Thyroid gland (tissue), 4 donors: ENCODE results near the gene NTN1. TPM values are rescaled to one million over a fixed set of nuclear protein-coding genes. Genes with fewer than 3 reads are reported as not detected.

Experiments used
- DNase-seq, 2 donors: peaks; one replicate each; pipeline ENCODE4 v3.0.0-alpha.2; 2019
- H3K27ac ChIP-seq, 3 donors: fragments of 200-600 bp; sonication (generic); 1 replicate in 2 of 3; 2 replicates in 1 of 3; pipeline ENCODE4 v1.5.1; 2016 to 2019; ENCODE audit warnings: mild to moderate bottlenecking in 1 of 3, moderate library complexity in 1 of 3
- H3K27me3 ChIP-seq: fragments of 200-600 bp; sonication (generic); one replicate; pipeline ENCODE4 v1.5.1; 2019
- H3K36me3 ChIP-seq, 2 donors: fragments of 200-600 bp; sonication (generic); one replicate each; pipeline ENCODE4 v1.5.1; 2016 to 2019
- H3K4me1 ChIP-seq, 2 donors: fragments of 200-600 bp; sonication (generic); one replicate each; pipeline ENCODE4 v1.5.1; 2017 to 2019
- H3K4me3 ChIP-seq, 3 donors: fragments of 200-600 bp; sonication (generic); replicated peaks in 1 of 3; 1 replicate in 2 of 3; 2 replicates in 1 of 3; pipeline ENCODE4 v1.5.1; 2016; ENCODE audit warnings: mild to moderate bottlenecking in 1 of 3
- H3K9me3 ChIP-seq: fragments of 200-600 bp; sonication (generic); one replicate; pipeline ENCODE4 v1.5.1; 2017
- CTCF ChIP-seq, 6 experiments: fragments of 200-600 bp in 3 of 6; fragments of 450-650 bp in 3 of 6; sonication (generic) in 3 of 6; IDR thresholded peaks; one replicate each; pipeline ENCODE4 v1.5.1; 2016 to 2019; ENCODE audit warnings: antibody characterized with exemption in 6 of 6, mild to moderate bottlenecking in 2 of 6, inconsistent platforms in 1 of 6, moderate library complexity in 1 of 6
- POLR2A ChIP-seq, 2 donors: fragments of 450-650 bp; IDR thresholded peaks; one replicate each; pipeline ENCODE4 v1.6.1; 2017; ENCODE audit warnings: antibody characterized with exemption in 2 of 2, mild to moderate bottlenecking in 2 of 2, moderate library complexity in 1 of 2
- WGBS, 2 donors: methylation state at CpG; one replicate each; pipeline ENCODE4 v1.1.5; 2017; 5-methylcytosine and 5-hydroxymethylcytosine counted together
- intact Hi-C: fragments of 100-400 bp; cut with DNase I; formaldehyde crosslinking; loops from one replicate; pipeline ENCODE4 v1.15.1; 2023
- total RNA-seq, 4 donors: library from RNA; depleted of rRNA; stranded (reverse); fragments of >200 nt; gene quantifications; one replicate each; pipeline ENCODE4 v1.2.3, GENCODE V29; 2016

Gene NTN1
- total RNA-seq, 4 donors from 2014 or later: 4.1 to 9.2 (median 7.1) TPM

DNA sequence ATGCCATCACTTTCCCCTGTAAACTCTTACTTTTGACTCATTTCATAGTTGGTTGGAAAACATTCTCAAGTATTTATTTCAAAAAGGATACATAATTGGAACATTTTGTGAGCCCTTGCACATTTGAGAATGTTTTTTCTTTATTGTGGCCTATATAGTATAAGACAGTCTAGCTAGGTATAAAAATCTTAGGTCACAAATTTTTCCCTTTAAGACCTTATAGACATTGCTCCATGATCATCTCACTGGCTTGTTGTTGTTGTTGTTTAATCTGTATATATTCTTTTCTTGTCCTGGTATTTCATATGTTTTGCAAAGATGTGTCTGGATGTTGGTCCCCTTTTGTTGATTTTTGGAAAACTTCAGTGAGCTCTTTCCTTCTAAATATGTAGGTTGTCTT, 194.2 kb downstream of the NTN1 start:
- intact Hi-C loops: no loop called here

GRCh38 chr17:9217151-9218056, 196.1 kb downstream of the NTN1 start:
- no peak overlapping the region for H3K27ac ChIP-seq
- WGBS, 2 donors: 46 to 61% methylated on average over 5 of the region's 5 CpGs
- H3K4me3 ChIP-seq: no peak overlapping the region

More for the DNA sequence above, 194.2 kb downstream of the NTN1 start:
- H3K9me3 ChIP-seq: no peaks in the 10 kb centered on the region
- TF ChIP-seq CTCF (IDR thresholded peaks at IDR 0.05) (no peak), POLR2A (IDR thresholded peaks at IDR 0.05) (no peak)
- no peak overlapping the region for H3K4me3 ChIP-seq
- no peak overlapping the region for H3K27ac ChIP-seq
- H3K36me3 ChIP-seq: no peaks in the 10 kb centered on the region
- H3K27me3 ChIP-seq: no peaks in the 10 kb centered on the region
- no peaks in the 10 kb centered on the region for H3K4me1 ChIP-seq
- DNase-seq: no peak

GRCh38 chr17:9218064-9218635, 196.8 kb downstream of the NTN1 start:
- DNase-seq: no peak
- no peaks in the 10 kb centered on the region for H3K27me3 ChIP-seq
- TF ChIP-seq POLR2A (IDR thresholded peaks at IDR 0.05): no peak
- TF ChIP-seq CTCF (IDR thresholded peaks at IDR 0.05): no peak
- H3K36me3 ChIP-seq: no peaks in the 10 kb centered on the region
- H3K4me1 ChIP-seq: no peaks in the 10 kb centered on the region
- no peak overlapping the region for H3K4me3 ChIP-seq
- no peak overlapping the region for H3K27ac ChIP-seq
- no peaks in the 10 kb centered on the region for H3K9me3 ChIP-seq
- WGBS, 2 donors: 87% methylated on average over 8 of the region's 8 CpGs
- intact Hi-C loops: no loop called here

More at GRCh38 chr17:9217151-9218056, 196.1 kb downstream of the NTN1 start:
- no peaks in the 10 kb centered on the region for H3K4me1 ChIP-seq
- no peak for DNase-seq
- H3K36me3 ChIP-seq: no peaks in the 10 kb centered on the region
- H3K9me3 ChIP-seq: no peaks in the 10 kb centered on the region
- no peak for TF ChIP-seq POLR2A (IDR thresholded peaks at IDR 0.05)
- intact Hi-C loops: no loop called here
- H3K27me3 ChIP-seq: no peaks in the 10 kb centered on the region

DNA sequence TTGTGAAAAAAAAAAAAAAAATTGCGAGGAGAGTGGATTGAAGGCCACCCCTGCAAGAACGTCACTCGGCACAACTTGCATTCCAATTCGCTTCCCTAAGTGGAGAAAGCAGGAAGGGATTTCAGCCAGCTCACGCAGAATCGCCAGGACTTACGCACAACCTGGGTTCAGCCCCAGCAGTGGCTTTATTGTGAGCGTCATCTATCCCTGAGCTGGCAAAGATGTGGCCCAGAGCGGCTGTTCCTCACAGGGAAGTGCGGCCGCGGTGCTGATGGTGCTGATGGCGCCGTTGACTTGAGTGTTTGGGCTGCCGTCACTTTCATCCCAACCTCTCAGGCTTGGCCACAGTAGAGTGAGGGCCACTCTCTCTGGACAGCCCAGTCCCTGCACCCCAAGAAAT, 197.6 kb downstream of the NTN1 start:
- Histone ChIP-seq H3K36me3 (no peaks in the 10 kb centered on the region), H3K27ac (no peak overlapping the region), H3K4me1 (no peaks in the 10 kb centered on the region), H3K9me3 (no peaks in the 10 kb centered on the region), H3K4me3 (no peak overlapping the region), H3K27me3 (no peaks in the 10 kb centered on the region)
- intact Hi-C loops: no loop called here
- TF ChIP-seq CTCF (IDR thresholded peaks at IDR 0.05): no peak
- 92 to 93% methylated on average over 13 to 15 of the region's 15 CpGs for WGBS, 2 donors
- DNase-seq: no peak

GRCh38 chr17:9219631-9220397, 198.5 kb downstream of the NTN1 start:
- no peaks in the 10 kb centered on the region for H3K4me1 ChIP-seq
- H3K27ac ChIP-seq: no peak overlapping the region
- 91% methylated on average over 13 of the region's 13 CpGs for WGBS, 2 donors
- no peaks in the 10 kb centered on the region for H3K9me3 ChIP-seq
- no peaks in the 10 kb centered on the region for H3K36me3 ChIP-seq
- H3K4me3 ChIP-seq: no peak overlapping the region
- no peak for DNase-seq
- no peaks in the 10 kb centered on the region for H3K27me3 ChIP-seq
- intact Hi-C loops: no loop called here
- TF ChIP-seq POLR2A (IDR thresholded peaks at IDR 0.05) (no peak), CTCF (IDR thresholded peaks at IDR 0.05) (no peak)
